ENCODE data around the gene COL4A1.

The COL4A1 gene

DNA sequence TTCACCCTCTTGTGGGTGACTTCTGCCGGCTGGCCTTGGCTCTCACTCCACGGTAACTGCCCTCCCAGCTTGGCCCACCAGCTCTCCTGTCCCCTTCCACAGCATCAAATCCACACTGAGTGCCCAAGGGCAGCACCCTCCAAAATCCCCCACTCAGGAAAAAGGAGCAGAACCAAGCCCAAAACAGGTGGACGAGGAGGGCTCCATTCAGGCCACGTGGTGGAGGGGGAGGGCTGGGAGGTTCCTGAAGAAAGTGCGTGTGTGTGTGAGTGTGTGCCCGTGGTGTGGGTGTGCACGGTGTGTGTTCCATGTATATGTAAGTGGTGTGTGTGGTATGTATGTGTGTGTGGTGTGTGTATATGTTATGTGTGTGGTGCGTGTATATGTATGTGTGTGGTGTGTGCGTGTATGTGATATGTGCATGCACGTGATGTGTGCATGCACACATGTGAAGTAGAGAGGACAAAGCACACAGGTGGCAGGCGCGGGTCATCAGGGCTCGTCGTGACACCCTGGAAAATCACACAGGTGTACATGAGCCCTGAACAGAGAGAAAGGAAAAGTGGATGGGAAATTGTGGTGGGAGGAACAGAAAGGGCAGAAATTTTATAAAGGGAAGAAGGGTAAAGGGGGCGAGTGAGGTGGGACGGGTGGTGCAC lies 76.9 kb downstream of the COL4A1 start:
- no peak overlapping the region for H3K4me3 ChIP-seq (ENCODE audit: low read depth, low read length)

DNA sequence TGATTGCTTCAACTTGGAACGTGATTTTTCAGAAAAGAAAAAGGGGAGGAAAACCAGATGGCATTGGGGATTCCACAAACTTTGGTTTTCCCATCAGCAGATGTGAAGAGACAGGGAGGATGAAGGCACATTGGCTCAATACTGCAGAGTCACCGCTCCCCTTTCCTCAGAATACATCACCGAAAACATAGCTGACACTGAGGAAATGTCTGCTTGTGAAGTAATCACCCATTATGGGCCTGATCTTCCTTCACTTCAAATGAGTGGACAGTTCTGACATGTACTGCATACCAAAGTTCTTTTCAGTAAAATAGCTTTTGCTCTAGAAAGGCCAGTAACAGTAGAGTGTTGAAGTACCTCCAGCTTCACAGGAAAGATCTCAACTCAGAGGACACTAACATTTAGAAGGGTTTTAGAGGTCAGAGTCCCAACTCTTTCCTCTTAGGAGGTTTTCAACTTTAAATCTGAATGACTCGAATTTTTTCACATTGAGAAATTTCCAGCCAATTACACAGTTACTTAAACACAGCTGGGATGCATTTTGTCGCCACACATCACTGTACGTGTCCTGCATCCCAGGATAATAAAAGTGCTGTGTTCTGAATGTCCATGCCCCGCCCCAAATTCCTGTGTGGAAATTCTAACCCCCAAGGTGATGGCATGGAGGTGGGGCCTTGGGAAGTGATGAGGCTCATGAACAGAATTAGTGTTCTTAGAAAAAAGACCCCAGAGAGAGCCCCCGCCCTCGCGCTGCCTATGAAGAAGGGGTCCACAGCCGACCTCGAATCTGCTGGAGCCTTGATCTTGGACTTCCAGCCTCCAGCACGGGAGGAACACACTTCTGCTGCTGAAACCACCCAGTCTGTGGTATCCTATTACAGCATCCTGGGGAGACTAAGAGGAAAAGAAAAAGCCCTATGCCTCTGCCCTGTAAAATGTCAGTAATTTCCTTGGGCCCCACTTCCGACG lies 77.7 kb downstream of the COL4A1 start:
- TF ChIP-seq, protein P1, sequence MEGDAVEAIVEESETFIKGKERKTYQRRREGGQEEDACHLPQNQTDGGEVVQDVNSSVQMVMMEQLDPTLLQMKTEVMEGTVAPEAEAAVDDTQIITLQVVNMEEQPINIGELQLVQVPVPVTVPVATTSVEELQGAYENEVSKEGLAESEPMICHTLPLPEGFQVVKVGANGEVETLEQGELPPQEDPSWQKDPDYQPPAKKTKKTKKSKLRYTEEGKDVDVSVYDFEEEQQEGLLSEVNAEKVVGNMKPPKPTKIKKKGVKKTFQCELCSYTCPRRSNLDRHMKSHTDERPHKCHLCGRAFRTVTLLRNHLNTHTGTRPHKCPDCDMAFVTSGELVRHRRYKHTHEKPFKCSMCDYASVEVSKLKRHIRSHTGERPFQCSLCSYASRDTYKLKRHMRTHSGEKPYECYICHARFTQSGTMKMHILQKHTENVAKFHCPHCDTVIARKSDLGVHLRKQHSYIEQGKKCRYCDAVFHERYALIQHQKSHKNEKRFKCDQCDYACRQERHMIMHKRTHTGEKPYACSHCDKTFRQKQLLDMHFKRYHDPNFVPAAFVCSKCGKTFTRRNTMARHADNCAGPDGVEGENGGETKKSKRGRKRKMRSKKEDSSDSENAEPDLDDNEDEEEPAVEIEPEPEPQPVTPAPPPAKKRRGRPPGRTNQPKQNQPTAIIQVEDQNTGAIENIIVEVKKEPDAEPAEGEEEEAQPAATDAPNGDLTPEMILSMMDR (IDR thresholded peaks at IDR 0.05; ENCODE audit: control insufficient read depth, extremely low read depth, insufficient read depth) = no peak
- no peak overlapping the region for H3K4me3 ChIP-seq (ENCODE audit: low read depth, low read length)
- DNase-seq (ENCODE audit: low read depth) = no peak

More for the DNA sequence above, 76.9 kb downstream of the COL4A1 start:
- no peak for DNase-seq (ENCODE audit: low read depth)
- TF ChIP-seq, protein P1 (IDR thresholded peaks at IDR 0.05; ENCODE audit: control insufficient read depth, extremely low read depth, insufficient read depth) = no peak

DNA sequence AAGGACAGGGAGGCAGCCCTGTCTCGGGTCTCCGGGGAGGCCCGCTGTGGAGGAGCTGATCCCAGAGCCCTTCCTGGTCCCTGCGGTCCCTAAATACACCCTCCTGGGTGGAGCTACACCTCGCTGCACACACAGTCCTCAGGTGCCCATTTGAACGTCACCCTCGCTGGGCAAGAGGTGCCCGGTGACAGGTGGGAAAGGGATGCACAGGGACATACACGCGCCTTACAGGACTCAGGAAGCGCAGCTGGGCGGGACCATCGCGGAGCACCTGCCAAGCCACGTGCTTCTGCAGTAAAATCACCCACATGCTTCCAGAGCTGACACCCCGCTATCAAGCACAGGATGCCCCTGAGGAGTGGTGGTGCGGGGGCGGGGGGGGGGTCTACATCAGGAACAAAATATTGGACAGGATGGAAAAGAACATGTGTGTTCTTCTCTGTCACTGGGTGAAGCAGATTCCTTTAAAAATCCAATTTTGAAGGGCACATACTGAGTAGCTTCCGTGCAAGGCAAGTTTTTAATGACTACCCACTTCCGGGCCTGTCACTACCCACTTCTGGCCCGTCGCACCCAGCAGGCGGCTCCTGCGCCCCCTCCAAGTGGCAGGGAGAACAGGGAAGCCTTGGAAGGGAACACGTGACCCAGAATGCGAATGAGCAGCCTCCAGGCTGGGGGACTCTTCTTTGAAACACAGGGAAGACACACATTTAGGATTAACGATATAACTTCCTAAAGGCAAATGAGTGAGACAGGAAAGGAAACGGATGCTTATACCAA lies 78.9 kb downstream of the COL4A1 start:
- TF ChIP-seq, protein P1 (IDR thresholded peaks at IDR 0.05; ENCODE audit: control insufficient read depth, extremely low read depth, insufficient read depth) = no peak
- H3K4me3 ChIP-seq (ENCODE audit: low read depth, low read length) = no peak overlapping the region
- no peak for DNase-seq (ENCODE audit: low read depth)

DNA sequence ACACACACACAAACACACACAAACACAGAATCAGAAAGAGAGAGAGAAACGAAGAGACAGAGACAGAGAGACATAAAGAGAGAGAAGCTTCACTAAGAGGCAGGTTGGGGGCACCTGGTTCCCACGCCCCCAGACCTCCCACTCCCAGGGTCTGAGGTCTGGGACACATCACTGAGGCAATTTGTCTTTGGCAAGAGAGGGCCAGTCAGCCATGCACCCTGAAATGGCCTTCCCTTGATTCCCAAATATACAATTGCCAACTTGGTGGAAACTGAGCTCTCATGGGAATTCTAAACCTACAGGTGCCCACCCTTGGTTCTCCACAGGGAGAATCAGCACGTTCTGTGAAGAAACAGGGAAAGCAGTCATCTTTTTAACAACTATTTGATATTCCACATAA lies 79.5 kb downstream of the COL4A1 start:
- TF ChIP-seq, protein P1 (IDR thresholded peaks at IDR 0.05; ENCODE audit: control insufficient read depth, extremely low read depth, insufficient read depth) = no peak
- DNase-seq (ENCODE audit: low read depth) = no peak
- H3K4me3 ChIP-seq (ENCODE audit: low read depth, low read length) = no peak overlapping the region

DNA sequence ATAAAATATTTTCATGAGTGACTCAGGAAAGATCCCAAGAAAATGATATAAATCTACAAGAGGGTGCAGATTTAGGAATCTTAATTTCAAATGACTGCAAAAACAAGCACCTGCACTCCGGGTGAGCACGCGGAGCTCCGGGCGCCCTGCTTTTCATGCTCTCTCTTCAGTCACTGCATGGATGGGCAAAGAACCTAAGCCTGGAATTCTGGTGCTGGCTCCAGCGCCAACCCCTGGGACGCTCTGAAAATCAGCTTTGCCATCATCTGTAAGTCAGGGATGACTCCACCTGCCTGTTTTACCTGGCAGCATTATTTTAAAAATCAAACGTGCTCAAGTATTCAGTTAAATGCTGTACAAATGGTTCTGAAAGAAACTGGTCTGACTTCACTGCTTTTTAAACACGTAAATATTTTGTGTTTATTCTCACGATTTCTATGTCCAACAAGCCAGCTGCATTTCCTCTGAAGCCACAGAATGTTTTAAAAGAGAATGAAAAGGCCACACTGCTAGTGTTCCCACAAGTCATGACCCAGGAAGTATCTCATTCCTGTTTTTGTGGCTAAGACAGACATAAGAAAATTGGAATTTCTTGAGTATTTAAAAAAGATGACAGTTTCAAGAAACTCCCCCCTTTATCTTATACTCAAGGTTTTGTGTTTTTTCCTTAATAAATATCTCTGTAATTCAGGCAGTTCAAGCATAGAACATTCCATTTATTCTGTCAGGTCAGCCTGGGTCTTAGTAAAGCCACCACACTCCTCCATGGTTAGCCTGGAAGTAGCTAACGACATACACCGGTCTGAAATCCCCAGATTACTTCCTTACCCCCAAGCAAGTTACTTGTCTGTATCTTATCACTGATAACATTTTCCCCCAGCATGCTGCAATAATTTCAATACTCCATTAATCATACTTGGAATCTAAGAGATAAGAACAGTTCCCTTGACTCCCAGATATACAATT lies 81.1 kb downstream of the COL4A1 start:
- no peak overlapping the region for H3K4me3 ChIP-seq (ENCODE audit: low read depth, low read length)
- TF ChIP-seq, protein P1 (IDR thresholded peaks at IDR 0.05; ENCODE audit: control insufficient read depth, extremely low read depth, insufficient read depth) = no peak
- no peak for DNase-seq (ENCODE audit: low read depth)

DNA sequence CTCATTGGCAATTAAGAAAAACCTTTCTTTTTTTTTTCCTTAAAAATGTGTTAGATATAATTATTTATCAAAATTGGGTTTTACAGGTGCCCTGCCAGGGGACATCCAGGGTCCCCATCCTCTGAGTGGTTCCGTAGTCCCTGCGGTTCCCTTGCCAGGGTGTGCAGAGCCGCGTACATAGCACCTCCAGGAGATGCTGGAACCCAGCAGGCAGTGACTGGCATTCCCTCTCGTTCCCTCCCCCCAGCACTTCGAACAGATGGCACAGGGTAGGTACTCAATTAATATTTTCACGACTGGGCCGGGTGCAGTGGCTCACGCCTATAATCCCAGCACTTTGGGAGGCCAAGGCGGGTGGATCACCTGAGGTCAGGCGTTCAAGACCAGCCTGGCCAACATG lies 82.0 kb downstream of the COL4A1 start:
- no peak overlapping the region for H3K4me3 ChIP-seq (ENCODE audit: low read depth, low read length)
- TF ChIP-seq, protein P1 (IDR thresholded peaks at IDR 0.05; ENCODE audit: control insufficient read depth, extremely low read depth, insufficient read depth) = no peak
- DNase-seq (ENCODE audit: low read depth) = no peak
